SHP77 treated with DMSO at 0.1 percent for 48 hours (cell line): ENCODE measurements around the gene TMEM271.

Experiments
- DNase-seq: peaks from one replicate; lab custom pipeline; 2025; lab: John Stamatoyannopoulos, UW

Gene TMEM271, protein sequence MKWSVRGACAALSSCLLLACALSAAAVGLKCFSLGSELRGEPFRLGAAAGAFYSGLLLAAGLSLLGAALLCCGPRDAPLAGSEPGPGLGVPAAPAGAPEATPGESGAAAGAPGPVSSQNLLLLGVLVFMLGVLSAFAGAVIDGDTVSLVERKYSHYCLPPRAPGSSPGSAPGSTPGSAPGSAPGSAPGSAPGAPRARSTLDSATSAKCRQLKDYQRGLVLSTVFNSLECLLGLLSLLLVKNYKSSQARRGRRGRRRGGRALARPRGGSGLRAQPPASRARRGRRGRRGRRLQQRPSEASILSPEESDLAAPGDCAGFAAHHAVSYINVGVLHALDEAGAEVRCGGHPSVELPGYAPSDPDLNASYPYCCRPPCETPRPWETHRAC

DNA sequence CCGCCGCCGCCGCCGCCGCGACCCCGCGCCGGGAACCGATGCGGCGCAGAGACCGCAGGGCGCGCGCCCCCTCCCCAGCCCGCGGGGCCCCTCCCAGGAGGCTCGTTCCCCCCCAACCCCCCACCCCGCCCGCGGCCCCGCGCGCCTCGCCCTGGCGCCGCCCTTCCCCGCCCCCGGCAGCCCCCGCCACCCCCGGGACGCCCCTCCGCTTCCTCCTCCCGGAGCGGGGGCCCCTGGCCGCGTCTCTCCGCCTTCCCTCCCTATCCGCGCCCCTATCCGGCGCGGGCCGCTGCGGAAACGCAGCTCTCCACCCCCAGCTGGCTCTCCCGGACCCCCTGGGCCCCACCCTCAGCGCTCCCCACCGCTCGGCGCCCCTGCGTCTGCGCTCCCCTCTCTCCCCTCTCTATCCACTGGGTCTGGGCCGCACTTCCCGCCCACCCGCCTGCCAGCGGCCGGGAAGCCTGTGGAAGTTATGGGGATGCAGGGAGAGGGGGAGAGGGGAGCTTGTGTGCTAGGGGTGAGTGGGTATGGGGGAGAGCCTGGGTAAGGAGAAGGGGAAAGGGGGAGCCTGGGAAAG lies at the start of gene TMEM271:
TSS of gene TMEM271 (minus strand) at position 51 of the 577 bp plus-strand sequence. CDS start 233 bp downstream, outside the sequence.
- no peak for DNase-seq

DNA sequence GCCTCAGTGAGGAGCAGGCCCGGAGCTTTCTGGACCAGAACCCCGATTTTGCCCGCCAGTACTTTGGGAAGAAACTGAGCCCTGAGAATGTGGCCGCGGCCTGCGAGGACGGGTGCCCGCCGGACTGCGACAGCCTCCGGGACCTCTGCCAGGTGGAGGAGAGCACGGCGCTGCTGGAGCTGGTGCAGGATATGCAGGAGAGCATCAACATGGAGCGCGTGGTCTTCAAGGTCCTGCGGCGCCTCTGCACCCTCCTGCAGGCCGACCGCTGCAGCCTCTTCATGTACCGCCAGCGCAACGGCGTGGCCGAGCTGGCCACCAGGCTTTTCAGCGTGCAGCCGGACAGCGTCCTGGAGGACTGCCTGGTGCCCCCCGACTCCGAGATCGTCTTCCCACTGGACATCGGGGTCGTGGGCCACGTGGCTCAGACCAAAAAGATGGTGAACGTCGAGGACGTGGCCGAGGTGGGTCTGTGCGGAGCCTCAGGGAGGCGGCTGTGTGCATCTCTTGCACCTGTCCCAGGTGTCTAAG lies 49.6 kb upstream of the TMEM271 start:
- DNase-seq = no peak

DNA sequence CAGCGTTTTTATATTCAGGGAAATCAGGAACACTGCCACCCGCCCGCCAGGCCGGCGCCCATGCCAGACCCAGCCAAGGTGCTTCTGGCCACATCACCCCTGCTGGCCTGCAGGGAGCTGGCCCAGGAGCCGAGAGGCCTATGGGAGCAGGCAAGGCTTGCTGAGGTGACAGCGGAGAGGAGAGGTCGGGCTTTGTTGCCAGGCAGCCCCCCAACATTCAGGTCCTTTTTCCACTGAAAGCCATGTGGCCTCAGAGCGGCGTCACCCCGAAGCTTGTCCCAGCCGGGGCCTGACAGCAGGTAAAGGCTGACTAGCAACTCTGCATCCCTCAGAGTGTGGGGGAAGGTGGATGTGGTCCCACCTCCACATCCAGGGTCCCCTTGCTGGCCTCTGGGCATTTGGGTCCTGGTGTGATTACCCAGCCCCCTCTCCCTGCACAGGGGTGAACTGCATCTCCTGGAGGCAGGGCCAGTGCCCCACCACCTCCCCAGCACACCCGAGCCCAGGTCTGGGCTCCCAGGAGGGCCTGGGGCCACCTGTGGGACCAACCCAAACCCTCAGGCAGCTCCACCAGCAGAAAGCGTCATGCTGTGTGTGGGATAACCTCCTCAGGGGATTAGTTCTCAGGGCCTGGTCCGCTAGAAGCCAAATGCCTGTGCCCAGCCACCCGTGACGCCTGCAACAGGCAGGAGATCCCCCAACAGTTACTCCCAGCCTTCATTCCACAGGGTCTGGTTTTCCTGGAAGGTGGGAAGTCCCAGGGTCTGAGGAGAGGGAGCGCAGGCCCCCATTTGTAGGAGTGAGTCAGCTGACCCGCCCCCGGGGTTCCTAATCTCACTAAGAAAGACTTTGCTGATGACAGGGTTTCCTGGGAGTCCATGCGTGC lies 48.9 kb upstream of the TMEM271 start, which contains the start of gene PDE6B:
TSS of gene PDE6B (plus strand) at position 869 of the 886 bp plus-strand sequence. CDS start 54 bp downstream, outside the sequence.
- DNase-seq = no peak

DNA sequence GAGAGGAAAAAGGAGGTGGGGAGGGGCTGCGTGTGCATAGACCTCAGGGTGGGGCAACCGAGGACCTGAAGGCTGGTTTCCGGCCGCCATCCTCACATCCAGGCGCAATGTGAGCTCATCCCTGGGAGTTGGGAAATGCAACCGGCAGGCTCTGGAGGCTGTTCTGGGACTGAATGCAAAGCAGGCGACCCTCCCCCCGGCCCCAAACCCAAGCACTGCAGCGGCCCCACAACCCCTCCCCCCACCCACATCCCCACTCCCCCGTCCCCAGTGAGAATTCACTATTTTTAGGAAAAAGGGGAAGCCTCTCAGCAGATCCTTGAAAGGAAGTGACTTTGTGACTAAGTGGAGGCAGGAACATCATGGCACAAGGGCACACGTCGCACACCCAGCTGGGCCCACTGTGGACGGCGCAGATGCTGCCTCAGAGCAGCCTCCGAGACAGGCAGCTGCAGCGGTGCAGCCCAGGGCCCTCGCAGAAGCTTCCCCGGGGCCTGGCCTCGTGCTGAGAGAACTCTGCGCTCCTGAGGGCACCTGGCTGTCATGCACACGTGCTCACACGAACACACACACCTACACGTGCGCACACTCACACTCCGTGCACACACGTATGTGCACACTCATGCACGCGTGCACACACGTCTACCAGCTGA lies 47.9 kb upstream of the TMEM271 start:
- no peak for DNase-seq

DNA sequence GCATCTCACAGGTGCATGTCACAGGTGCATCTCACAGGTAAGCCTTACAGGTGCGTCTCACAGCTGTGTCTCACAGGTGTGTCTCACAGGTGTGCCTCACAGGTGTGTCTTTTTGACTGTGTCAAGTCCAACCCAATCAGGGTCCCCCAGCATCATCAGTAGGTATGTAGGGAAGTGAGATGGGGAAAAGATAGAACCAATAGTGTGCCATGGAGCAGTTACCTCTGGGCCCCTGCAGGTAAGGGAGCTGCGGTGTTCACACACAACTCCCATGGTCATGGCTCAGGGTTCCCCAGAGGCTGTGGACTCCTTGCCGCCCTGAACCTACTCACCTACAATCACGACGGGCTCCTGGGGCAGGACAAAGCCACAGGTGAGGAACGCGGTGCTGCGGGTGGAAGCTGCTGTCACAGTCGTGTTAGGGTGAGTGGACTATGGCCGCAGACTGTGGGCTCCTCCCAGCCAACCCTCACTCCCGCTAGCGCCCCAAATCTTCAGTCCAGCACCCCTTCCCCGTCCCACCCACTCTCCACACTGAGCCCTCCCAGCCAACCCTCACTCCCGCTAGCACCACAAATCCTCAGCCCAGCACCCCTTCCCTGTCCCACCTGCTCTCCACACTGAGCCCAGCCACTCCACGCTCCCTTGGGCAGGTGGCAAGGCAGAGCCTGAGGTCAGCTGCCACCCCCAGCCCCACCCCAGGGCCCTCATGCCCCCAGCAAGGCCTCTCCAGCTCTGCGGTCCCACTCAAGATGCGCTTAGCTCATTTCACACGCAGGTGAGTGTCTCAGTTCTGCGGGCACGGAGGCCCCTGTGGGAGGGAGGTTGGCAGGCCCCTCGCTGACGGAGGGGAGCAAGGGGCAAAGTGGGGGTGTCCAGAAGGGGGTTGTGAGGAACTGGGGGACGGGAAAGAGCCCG lies 47.2 kb upstream of the TMEM271 start:
- no peak for DNase-seq

DNA sequence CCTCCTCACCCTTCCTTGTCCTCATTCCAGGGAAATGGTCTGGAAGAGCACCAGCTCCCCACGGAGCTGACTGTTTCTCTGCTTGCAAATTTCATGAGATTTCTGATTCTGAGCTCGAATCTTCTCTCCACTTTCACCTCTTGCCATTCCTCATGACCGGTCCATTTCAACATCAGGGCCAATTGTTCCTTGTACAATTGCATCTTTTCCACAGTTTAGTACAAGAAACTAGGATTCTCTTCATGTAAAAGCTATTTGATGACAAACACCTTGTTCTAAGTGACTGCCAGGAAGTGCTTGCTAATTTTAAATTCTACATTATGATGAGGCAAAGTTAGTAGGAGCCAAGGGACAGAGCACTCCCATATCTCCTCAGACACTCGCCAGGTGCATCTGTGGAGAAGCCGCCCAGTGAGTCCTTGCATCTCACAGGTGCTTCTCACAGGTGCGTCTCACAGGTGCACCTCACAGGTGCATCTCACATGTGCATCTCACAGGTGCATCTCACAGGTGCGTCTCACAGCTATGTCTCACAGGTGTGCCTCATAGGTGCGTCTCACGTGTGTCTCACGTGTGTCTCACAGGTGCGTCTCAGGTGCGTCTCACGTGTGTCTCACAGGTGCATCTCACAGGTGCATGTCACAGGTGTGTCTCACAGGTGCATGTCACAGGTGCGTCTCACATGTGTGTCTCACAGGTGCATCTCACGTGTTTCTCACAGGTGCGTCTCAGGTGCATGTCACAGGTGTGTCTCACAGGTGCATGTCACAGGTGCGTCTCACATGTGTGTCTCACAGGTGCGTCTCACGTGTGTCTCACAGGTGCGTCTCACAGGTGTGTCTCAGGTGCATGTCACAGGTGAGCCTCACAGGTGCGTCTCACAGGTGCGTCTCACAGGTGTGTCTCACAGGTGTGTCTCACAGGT lies 46.2 kb upstream of the TMEM271 start:
- DNase-seq = no peak

DNA sequence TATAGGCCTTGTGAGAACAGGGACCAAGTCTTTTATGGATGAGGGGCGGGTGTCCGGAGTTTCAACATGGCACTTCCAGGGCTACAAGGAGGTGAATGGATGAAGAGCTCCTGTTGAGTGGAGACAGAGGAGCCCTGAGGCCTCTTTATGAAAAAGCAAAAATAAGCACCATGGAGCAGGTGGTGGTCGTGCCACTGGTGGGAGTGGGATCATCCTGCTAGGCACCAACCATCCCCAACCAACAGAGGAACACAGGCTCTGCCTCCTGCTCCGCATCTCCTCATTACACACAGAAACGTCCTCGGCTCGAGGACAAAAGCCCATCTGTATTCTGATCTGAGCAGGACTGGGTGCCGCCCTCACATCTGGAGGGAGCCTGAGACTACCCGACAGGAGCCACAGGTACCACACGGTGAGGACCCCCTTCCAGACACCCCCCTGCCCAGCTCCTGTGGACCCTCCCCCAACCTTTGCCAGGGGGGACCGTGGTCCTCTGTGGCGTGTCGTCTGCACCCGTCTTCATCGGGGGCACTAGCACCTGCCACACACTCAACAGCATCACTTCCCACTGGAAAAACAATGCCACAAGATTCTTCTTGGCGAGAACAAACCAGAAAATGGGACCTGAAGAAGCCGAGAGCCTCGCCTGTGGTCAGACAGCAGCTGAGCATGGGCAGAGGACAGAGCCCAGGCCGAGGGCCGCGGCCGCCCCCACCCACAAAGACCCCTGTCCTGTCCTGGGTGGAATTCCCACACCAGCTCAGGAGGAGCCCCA lies 45.4 kb upstream of the TMEM271 start:
- no peak for DNase-seq

DNA sequence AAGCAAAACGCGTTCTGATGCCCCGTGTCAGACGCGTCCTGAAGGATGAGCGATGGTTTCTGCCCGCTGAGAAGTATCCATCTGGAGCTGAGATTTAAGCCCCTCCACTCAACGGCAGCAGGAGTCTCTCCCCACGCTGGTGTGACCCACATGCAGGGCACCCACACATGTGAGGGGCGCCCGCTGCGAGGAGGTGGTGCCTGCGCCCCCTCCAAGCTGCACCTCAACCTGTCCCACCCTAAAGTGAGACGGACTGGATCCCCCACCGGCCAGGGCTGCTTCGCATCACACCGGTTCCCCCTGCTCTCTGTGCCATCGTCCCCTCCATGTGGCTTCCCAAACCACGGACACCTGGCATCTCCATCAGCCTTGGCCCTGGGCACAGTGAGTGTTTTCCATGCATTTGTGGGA lies 44.8 kb upstream of the TMEM271 start:
- no peak for DNase-seq

DNA sequence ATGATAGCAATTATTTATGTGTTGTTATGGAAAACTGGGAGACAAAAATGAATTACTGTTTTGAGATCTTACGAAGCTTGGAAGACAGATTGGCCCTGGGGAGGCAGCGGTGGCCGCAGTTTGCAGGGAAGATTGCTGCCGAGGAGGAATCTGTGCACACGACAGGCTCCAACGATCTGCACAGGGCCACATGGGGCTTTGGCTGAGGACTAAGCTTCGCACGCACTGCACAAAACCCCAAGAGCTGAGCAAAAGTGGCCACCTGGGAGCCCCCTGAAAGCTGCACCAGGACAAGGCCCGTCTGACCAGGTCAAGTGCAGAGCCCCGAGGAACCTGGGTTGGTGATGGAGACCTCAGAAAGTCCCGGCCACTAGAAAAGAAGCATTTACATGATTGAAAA lies 44.1 kb upstream of the TMEM271 start:
- DNase-seq = no peak

DNA sequence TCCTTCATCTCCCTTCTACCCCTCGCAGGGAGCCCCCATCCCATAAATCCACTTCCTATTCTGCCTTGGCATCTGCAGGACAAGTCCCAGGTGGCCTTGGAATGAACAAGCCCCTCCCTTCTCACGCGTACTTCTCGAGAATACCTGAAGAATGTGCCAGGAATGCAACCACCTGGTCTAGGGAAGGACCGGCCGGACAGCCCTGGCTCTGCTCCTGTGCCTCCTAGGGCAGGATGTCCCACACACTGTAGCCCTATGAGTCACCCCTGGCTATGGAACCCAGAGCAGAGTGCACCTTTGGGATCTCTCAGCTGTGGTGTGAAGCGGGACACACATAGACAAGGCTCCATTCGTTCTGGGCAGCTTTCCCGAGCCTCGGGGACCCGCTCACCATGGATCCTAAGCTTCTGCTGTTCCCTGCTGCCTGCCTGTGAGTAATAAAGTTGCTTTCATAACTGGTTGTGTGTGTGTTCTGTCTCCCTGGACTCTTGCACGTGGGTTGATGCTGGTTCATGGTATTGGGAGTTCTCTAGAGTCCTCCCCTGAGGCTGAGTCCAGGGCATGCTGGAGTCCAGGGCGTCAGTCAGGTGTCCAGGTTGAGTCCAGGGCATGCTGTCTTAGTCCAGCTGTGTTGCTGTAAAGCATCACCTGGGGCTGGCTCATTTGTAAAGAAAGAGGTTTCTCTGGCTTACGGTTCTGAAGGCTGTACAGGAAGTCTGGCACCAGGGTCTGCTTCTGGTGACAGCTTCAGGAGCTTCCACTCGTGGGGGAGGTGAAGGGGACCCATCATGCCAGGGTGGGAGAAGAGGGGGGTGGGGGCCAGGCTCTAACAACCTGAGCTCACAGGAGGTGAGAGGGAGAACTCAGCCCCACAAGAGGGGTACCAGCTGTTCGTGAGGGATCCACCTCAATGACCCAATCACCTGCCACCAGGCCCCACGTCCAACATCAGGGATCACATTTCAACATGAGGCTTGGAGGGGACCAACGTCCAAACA lies 41.8 kb upstream of the TMEM271 start:
- DNase-seq = no peak

DNA sequence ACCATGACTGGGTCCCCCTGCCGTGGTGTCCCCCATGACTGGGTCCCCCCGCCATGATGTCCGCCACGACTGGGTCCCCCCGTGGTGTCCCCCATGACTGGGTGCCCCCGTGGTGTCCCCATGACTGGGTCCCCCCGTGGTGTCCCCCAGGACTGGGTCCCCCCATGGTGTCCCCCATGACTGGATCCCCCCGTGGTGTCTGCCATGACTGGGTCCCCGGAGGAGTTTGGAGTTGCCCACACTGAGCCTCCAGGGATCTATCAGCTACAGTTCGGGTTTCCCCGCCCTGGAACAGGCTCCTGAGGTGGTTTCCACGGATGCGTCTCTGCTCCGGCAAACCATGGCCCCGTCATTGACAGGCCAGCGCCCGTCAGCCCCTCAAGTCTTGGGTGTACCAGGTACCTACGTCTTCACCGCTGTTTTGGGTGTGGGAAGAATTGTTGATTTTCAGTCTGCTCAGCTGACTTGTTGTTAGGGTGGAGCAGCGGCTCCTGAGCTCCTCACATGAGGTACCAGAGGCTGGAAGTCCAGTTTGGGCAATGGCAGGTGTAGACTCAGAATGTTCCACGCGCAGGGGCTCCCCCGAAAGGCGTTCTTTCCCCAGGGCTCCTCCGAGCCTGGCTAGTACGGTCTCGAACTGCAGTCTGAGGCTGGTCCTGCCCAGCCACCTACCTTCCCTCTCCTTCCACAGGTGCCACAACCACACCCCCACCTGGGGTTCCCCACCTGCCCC lies 41.0 kb upstream of the TMEM271 start:
- DNase-seq = no peak

DNA sequence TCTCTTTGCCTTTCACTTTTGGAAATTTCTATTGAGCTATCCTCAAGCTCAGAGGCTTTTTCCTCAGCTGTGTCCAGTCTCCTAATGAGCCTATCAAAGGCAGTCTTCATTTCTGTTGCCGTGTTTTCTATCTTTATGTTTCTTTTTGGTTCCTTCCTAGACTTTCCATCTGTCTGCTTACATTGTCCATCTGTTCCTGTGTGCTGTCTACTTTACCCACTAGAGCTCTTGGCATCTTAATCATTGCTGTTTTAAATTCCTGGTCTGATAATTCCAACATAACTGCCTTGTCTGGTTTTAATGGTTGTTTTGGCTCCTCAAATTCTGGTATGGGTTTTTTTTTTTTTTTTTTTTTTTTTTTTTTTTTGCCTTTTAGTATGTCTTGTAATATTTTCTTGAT lies 40.0 kb upstream of the TMEM271 start:
- no peak for DNase-seq

DNA sequence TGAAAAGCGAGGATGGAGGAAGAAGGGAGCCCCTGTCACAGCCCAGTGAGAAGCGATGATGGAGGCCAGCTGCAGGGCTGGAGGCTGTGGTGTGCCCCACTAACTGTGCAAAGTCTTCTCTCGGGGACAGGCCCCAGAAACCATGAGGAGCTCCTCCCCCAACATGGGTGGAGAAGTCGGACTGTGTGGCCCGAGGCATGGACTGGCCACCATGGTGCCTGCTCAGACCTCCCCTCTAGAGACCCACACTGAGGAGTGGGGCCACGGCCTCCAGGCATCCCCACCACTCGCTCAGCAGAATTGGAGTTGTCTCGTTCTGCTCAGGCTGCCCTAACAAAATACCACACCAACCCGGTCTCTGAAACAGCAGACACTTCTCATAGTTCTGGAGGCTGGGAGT lies 37.0 kb upstream of the TMEM271 start:
- DNase-seq = no peak

DNA sequence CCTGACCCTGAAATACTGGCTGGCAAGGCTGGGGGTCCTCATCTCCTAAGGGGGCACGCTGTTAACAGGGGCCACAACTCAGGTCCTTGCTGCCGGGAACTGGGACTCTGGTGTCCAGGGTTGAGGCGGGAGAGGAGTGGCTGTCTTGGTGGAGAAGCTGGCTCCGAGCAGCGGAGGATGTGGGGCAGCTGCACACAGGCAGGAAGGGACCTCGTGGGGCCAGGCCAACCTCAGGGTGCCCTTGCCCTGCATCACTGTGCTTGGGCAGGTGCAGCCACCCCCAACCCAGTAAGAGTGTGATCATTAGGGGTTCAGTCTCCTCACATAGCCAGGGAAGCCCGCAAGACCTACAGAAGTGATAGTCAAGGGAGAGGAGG lies 36.6 kb upstream of the TMEM271 start:
- DNase-seq = no peak

DNA sequence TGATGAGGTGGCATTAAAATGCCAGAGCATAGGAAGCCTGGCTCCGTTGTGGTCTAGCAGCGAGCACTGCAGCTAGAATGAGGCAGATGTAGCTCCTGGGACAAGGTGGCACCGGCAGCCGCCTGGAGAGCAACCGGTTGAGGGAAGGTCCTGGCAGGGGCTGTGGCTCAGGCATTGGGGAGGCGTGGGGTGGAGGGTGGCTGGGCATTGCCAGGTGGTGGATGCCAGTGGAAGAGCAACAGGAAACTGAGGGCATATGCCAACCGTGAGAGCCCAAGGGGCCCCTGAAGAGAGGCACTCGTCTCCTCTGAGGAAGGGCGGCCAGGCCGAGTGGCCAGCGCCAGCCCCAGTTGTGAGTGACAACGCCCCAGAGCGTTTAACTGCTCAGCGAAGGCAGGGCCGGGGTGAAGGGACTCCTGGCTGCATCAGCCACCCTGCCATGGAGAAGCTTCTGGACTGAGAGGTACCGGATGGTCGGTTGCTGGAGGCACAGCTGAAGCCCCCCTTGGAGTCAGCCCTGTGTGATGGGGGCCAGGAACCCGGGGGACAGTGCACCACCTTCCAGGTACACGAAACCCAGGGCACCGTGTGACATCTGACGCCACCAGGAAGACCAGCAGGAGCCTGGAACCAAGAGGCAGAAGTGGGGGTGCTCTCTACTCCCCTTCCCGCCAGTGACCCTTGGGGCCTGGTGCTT lies 36.1 kb upstream of the TMEM271 start:
- DNase-seq = no peak
